ENCODE data around the gene TSPAN33.

- TF ChIP-seq EZH2 (IDR thresholded peaks at IDR 0.05; ENCODE audit: insufficient read depth, poor library complexity, severe bottlenecking) (no peak), EZH2phosphoT487 (IDR thresholded peaks at IDR 0.05; ENCODE audit: insufficient read depth, low read depth) (no peak)
Observed at GRCh38 chr7:129218514-129219062, 74.1 kb downstream of the TSPAN33 start.

Measured in GM23248 (cell line).